Measurements from ENCODE around the gene IRX3. TPM values are rescaled to one million over a fixed set of nuclear protein-coding genes. Genes with fewer than 3 reads are reported as not detected.

IRX3 gene
- not detected for total RNA-seq

- ATAC-seq (no peak), DNase-seq (no peak)
- peak within 1 kb of the TSS; percentile 77 for H3K27ac Mint-ChIP-seq
- peaks cover 77% of the 10 kb centered on the region for H3K27me3 Mint-ChIP-seq (ENCODE audit: low read depth)
- ChIA-PET POLR2A (no interaction called here), CTCF (no interaction called here)
- H3K9me3 Mint-ChIP-seq (ENCODE audit: insufficient read depth) = peaks cover 4% of the 10 kb centered on the region
- H3K36me3 Mint-ChIP-seq (ENCODE audit: low read depth) = peaks cover 17% of the 10 kb centered on the region
- H3K4me1 Mint-ChIP-seq (ENCODE audit: low read depth) = peaks cover 20% of the 10 kb centered on the region
- H3K4me3 Mint-ChIP-seq = peak within 1 kb of the TSS; percentile 60
These were observed at the start of gene IRX3 for GRCh38 chr16:54286366-54287130. Gene IRX3, minus strand, starts transcription at chr16:54286787. Its CDS starts 737 bp downstream, at chr16:54286050.

- POLR2A ChIA-PET = interaction anchor here (0.6 kb wide), 1 partner anchor 901 kb away, joined by 3 read pairs; the partner anchor contains the start of gene RBL2
- Mint-ChIP-seq H3K36me3 (ENCODE audit: low read depth) (no peaks in the 10 kb centered on the region), H3K9me3 (ENCODE audit: insufficient read depth) (no peaks in the 10 kb centered on the region), H3K4me1 (ENCODE audit: low read depth) (no peaks in the 10 kb centered on the region), H3K4me3 (no peak overlapping the region), H3K27ac (no peak overlapping the region), H3K27me3 (ENCODE audit: low read depth) (peaks cover 6% of the 10 kb centered on the region)
- ATAC-seq (no peak), DNase-seq (no peak)
- CTCF ChIA-PET = no interaction called here
These were observed 48.6 kb upstream of the IRX3 start for GRCh38 chr16:54335230-54335629.

GRCh38 chr16:54334208-54334607 is 47.6 kb upstream of the IRX3 start:
- no peaks in the 10 kb centered on the region for H3K9me3 Mint-ChIP-seq (ENCODE audit: insufficient read depth)
- no peaks in the 10 kb centered on the region for H3K36me3 Mint-ChIP-seq (ENCODE audit: low read depth)
- no peak for ATAC-seq
- POLR2A ChIA-PET = no interaction called here
- peaks cover 6% of the 10 kb centered on the region for H3K27me3 Mint-ChIP-seq (ENCODE audit: low read depth)
- DNase-seq = no peak
- no peak overlapping the region for H3K27ac Mint-ChIP-seq
- CTCF ChIA-PET = no interaction called here
- H3K4me1 Mint-ChIP-seq (ENCODE audit: low read depth) = no peaks in the 10 kb centered on the region
- no peak overlapping the region for H3K4me3 Mint-ChIP-seq

GRCh38 chr16:54331241-54332002 is 44.8 kb upstream of the IRX3 start:
- POLR2A ChIA-PET = no interaction called here
- Mint-ChIP-seq H3K9me3 (ENCODE audit: insufficient read depth) (no peaks in the 10 kb centered on the region), H3K36me3 (ENCODE audit: low read depth) (no peaks in the 10 kb centered on the region), H3K4me3 (no peak overlapping the region), H3K4me1 (ENCODE audit: low read depth) (no peaks in the 10 kb centered on the region), H3K27ac (no peak overlapping the region), H3K27me3 (ENCODE audit: low read depth) (peaks cover 4% of the 10 kb centered on the region)
- CTCF ChIA-PET = no interaction called here
- DNase-seq (no peak), ATAC-seq (no peak)

GRCh38 chr16:54327609-54328008 is 41.0 kb upstream of the IRX3 start:
- Mint-ChIP-seq H3K4me1 (ENCODE audit: low read depth) (no peaks in the 10 kb centered on the region), H3K9me3 (ENCODE audit: insufficient read depth) (no peaks in the 10 kb centered on the region), H3K4me3 (no peak overlapping the region), H3K27me3 (ENCODE audit: low read depth) (no peaks in the 10 kb centered on the region), H3K27ac (no peak overlapping the region), H3K36me3 (ENCODE audit: low read depth) (no peaks in the 10 kb centered on the region)
- ATAC-seq (no peak), DNase-seq (no peak)
- ChIA-PET CTCF (no interaction called here), POLR2A (no interaction called here)

GRCh38 chr16:54326266-54326662 is 39.7 kb upstream of the IRX3 start:
- ATAC-seq (no peak), DNase-seq (no peak)
- no peaks in the 10 kb centered on the region for H3K36me3 Mint-ChIP-seq (ENCODE audit: low read depth)
- H3K27ac Mint-ChIP-seq = no peak overlapping the region
- no peaks in the 10 kb centered on the region for H3K27me3 Mint-ChIP-seq (ENCODE audit: low read depth)
- no peak overlapping the region for H3K4me3 Mint-ChIP-seq
- CTCF ChIA-PET = no interaction called here
- H3K9me3 Mint-ChIP-seq (ENCODE audit: insufficient read depth) = no peaks in the 10 kb centered on the region
- no peaks in the 10 kb centered on the region for H3K4me1 Mint-ChIP-seq (ENCODE audit: low read depth)
- POLR2A ChIA-PET = no interaction called here

- H3K27me3 Mint-ChIP-seq (ENCODE audit: low read depth) = no peaks in the 10 kb centered on the region
- no peaks in the 10 kb centered on the region for H3K36me3 Mint-ChIP-seq (ENCODE audit: low read depth)
- no peak overlapping the region for H3K4me3 Mint-ChIP-seq
- no peaks in the 10 kb centered on the region for H3K4me1 Mint-ChIP-seq (ENCODE audit: low read depth)
- H3K27ac Mint-ChIP-seq = no peak overlapping the region
- CTCF ChIA-PET = no interaction called here
- H3K9me3 Mint-ChIP-seq (ENCODE audit: insufficient read depth) = no peaks in the 10 kb centered on the region
- ATAC-seq = no peak
- POLR2A ChIA-PET = no interaction called here
- no peak for DNase-seq
These were observed 39.2 kb upstream of the IRX3 start for GRCh38 chr16:54325616-54326265.

- Mint-ChIP-seq H3K36me3 (ENCODE audit: low read depth) (no peaks in the 10 kb centered on the region), H3K27me3 (ENCODE audit: low read depth) (no peaks in the 10 kb centered on the region), H3K4me1 (ENCODE audit: low read depth) (no peaks in the 10 kb centered on the region), H3K27ac (no peak overlapping the region), H3K4me3 (no peak overlapping the region), H3K9me3 (ENCODE audit: insufficient read depth) (no peaks in the 10 kb centered on the region)
- ChIA-PET CTCF (no interaction called here), POLR2A (no interaction called here)
- no peak for ATAC-seq
- no peak for DNase-seq
These were observed 38.1 kb upstream of the IRX3 start for GRCh38 chr16:54324716-54325115.

- Mint-ChIP-seq H3K4me3 (no peak overlapping the region), H3K4me1 (ENCODE audit: low read depth) (no peaks in the 10 kb centered on the region), H3K27me3 (ENCODE audit: low read depth) (no peaks in the 10 kb centered on the region), H3K27ac (no peak overlapping the region), H3K36me3 (ENCODE audit: low read depth) (no peaks in the 10 kb centered on the region), H3K9me3 (ENCODE audit: insufficient read depth) (no peaks in the 10 kb centered on the region)
- CTCF ChIA-PET = no interaction called here
- POLR2A ChIA-PET = no interaction called here
- ATAC-seq = no peak
- DNase-seq = no peak
These were observed 34.2 kb upstream of the IRX3 start for GRCh38 chr16:54320697-54321340.

GRCh38 chr16:54318941-54319340 is 32.4 kb upstream of the IRX3 start:
- H3K36me3 Mint-ChIP-seq (ENCODE audit: low read depth) = no peaks in the 10 kb centered on the region
- CTCF ChIA-PET = no interaction called here
- H3K27me3 Mint-ChIP-seq (ENCODE audit: low read depth) = no peaks in the 10 kb centered on the region
- ATAC-seq = no peak
- no peak overlapping the region for H3K4me3 Mint-ChIP-seq
- no peaks in the 10 kb centered on the region for H3K4me1 Mint-ChIP-seq (ENCODE audit: low read depth)
- DNase-seq = no peak
- POLR2A ChIA-PET = no interaction called here
- no peak overlapping the region for H3K27ac Mint-ChIP-seq
- no peaks in the 10 kb centered on the region for H3K9me3 Mint-ChIP-seq (ENCODE audit: insufficient read depth)

GRCh38 chr16:54317101-54317611 is 30.6 kb upstream of the IRX3 start:
- ATAC-seq = no peak
- no peak for DNase-seq
- H3K27ac Mint-ChIP-seq = no peak overlapping the region
- H3K4me1 Mint-ChIP-seq (ENCODE audit: low read depth) = no peaks in the 10 kb centered on the region
- H3K9me3 Mint-ChIP-seq (ENCODE audit: insufficient read depth) = no peaks in the 10 kb centered on the region
- ChIA-PET CTCF (no interaction called here), POLR2A (no interaction called here)
- no peak overlapping the region for H3K4me3 Mint-ChIP-seq
- no peaks in the 10 kb centered on the region for H3K27me3 Mint-ChIP-seq (ENCODE audit: low read depth)
- no peaks in the 10 kb centered on the region for H3K36me3 Mint-ChIP-seq (ENCODE audit: low read depth)

All from activated CD8-positive, alpha-beta T cell treated with anti-CD3 and anti-CD28 coated beads, Interleukin-2, amount 10 ng/mL, durations not matched to agents 7 days and 5 days (primary cell).